ENCODE measurements around the gene PHLPP1. TPM values are rescaled to one million over a fixed set of nuclear protein-coding genes. Genes with fewer than 3 reads are reported as not detected.

The PHLPP1 gene
- total RNA-seq, 1 donor from 2014 or later: 18.0 TPM

DNA sequence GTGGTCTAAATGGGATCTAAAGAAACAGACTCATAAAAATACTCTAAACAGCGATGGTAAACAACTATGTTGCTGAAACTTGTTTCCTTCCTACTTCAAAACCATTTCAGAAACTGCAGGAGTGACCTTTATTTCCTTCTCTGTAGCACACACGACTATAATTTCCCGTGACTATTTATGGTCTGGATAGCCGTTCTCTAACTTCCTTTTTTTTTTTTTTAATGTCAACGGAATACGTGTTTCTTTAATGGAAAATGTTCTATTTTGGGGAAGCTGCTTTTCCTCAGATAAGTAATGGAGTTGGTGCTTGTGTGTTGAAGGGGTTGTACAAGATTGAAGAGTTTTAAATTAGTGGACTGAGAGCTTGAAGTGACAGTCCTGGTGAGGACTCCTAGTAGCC, 224.1 kb downstream of the PHLPP1 start:
- no peak overlapping the region for H3K4me3 Mint-ChIP-seq (ENCODE audit: low read depth)
- H3K36me3 Mint-ChIP-seq (ENCODE audit: insufficient read depth): peaks cover 5% of the 10 kb centered on the region
- no peak for DNase-seq (ENCODE audit: low spot score, unreplicated experiment)
- no peak overlapping the region for H3K27ac Mint-ChIP-seq
- H3K4me1 Mint-ChIP-seq (ENCODE audit: low read depth): peaks cover 4% of the 10 kb centered on the region
- TF ChIP-seq, protein P1, sequence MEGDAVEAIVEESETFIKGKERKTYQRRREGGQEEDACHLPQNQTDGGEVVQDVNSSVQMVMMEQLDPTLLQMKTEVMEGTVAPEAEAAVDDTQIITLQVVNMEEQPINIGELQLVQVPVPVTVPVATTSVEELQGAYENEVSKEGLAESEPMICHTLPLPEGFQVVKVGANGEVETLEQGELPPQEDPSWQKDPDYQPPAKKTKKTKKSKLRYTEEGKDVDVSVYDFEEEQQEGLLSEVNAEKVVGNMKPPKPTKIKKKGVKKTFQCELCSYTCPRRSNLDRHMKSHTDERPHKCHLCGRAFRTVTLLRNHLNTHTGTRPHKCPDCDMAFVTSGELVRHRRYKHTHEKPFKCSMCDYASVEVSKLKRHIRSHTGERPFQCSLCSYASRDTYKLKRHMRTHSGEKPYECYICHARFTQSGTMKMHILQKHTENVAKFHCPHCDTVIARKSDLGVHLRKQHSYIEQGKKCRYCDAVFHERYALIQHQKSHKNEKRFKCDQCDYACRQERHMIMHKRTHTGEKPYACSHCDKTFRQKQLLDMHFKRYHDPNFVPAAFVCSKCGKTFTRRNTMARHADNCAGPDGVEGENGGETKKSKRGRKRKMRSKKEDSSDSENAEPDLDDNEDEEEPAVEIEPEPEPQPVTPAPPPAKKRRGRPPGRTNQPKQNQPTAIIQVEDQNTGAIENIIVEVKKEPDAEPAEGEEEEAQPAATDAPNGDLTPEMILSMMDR (IDR thresholded peaks at IDR 0.05; ENCODE audit: unreplicated experiment): no peak
- H3K27me3 Mint-ChIP-seq: no peaks in the 10 kb centered on the region
- H3K9me3 Mint-ChIP-seq (ENCODE audit: low read depth): no peaks in the 10 kb centered on the region

DNA sequence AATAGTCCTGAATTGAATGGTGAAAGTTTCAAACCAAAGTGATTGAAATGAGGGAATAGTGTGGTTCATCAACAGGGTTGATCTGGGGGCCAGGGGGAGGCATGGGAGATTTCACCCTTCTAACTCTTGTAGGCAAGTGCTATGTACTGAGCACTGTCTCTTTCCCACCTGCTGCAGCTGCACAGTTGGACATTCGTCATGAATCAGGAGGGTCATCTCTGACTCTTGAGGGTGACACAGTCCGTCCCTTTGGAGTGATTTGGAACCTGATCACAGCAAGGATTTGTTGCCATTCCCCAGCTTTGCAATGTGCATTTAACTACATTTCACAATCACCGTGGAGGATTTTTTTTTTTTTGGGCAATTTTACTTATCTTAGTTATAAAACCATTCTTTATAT, 224.6 kb downstream of the PHLPP1 start:
- Mint-ChIP-seq H3K27me3 (no peaks in the 10 kb centered on the region), H3K36me3 (ENCODE audit: insufficient read depth) (peaks cover 5% of the 10 kb centered on the region), H3K4me3 (ENCODE audit: low read depth) (no peak overlapping the region), H3K4me1 (ENCODE audit: low read depth) (peaks cover 4% of the 10 kb centered on the region), H3K9me3 (ENCODE audit: low read depth) (no peaks in the 10 kb centered on the region), H3K27ac (no peak overlapping the region)
- TF ChIP-seq, protein P1 (IDR thresholded peaks at IDR 0.05; ENCODE audit: unreplicated experiment): no peak
- no peak for DNase-seq (ENCODE audit: low spot score, unreplicated experiment)

DNA sequence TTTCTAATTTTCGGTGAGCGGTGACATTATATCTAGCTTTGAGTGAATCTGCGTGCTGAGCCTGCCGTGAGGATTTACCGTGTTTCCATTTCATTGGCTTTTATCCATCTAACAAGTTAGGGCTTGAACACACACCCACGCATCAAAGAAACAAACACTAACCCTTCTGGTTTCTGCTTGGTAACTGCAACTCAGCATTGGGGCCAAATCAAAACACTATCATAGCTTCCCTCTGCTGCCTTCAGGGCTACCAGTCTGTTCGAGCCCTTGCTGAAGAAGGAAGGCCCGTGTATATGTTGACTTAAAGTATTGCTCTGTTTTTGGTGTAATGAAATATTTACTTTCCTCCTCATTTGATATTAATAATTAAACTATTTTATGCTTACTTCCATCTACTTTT, 227.2 kb downstream of the PHLPP1 start:
- H3K4me1 Mint-ChIP-seq (ENCODE audit: low read depth): no peaks in the 10 kb centered on the region
- TF ChIP-seq, protein P1 (IDR thresholded peaks at IDR 0.05; ENCODE audit: unreplicated experiment): no peak
- no peak for DNase-seq (ENCODE audit: low spot score, unreplicated experiment)
- no peaks in the 10 kb centered on the region for H3K9me3 Mint-ChIP-seq (ENCODE audit: low read depth)
- no peak overlapping the region for H3K27ac Mint-ChIP-seq
- peaks cover 6% of the 10 kb centered on the region for H3K36me3 Mint-ChIP-seq (ENCODE audit: insufficient read depth)
- no peak overlapping the region for H3K4me3 Mint-ChIP-seq (ENCODE audit: low read depth)
- H3K27me3 Mint-ChIP-seq: no peaks in the 10 kb centered on the region

DNA sequence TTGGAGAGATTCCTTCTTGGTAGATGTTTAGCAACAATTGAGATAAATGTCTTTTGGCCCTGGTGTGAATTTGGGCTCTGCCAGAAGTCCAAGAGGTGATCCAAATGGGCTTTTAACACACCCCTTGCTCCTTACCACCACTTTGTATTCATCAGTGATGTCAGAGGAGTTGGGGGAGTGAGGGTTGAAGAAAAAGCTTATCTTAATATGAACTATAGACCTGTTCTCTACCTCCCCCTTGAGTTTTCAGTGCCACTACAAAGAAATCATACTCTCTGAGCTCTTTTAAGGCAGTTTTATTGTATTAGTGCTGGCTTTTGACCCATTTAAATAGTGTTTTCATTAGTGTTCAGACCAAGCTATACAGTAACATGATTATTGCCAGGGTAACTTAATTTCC, 229.1 kb downstream of the PHLPP1 start:
- no peak overlapping the region for H3K4me3 Mint-ChIP-seq (ENCODE audit: low read depth)
- no peak for DNase-seq (ENCODE audit: low spot score, unreplicated experiment)
- peaks cover 2% of the 10 kb centered on the region for H3K4me1 Mint-ChIP-seq (ENCODE audit: low read depth)
- TF ChIP-seq, protein P1 (IDR thresholded peaks at IDR 0.05; ENCODE audit: unreplicated experiment): no peak
- H3K27me3 Mint-ChIP-seq: no peaks in the 10 kb centered on the region
- no peak overlapping the region for H3K27ac Mint-ChIP-seq
- H3K9me3 Mint-ChIP-seq (ENCODE audit: low read depth): no peaks in the 10 kb centered on the region
- peaks cover 9% of the 10 kb centered on the region for H3K36me3 Mint-ChIP-seq (ENCODE audit: insufficient read depth)

DNA sequence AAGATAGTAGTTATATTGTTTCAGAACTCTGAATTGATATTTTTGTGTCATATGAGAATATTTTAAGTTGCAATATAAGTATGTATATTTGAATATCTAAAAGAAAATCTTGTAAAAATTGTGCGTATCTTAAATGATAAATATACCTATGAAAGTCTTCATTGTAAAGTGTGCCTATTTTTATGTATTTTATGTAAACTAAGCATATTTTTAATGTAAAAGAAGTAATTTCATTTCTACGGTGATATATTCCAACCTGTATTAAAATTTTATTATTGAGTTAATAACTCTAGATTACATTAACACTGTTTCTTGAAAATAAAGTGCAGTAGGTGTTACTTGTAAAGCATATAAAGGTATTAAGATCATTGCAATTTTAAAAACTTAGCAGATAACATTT, 233.4 kb downstream of the PHLPP1 start:
- H3K27ac Mint-ChIP-seq: no peak overlapping the region
- TF ChIP-seq, protein P1 (IDR thresholded peaks at IDR 0.05; ENCODE audit: unreplicated experiment): no peak
- H3K4me3 Mint-ChIP-seq (ENCODE audit: low read depth): no peak overlapping the region
- peaks cover 11% of the 10 kb centered on the region for H3K36me3 Mint-ChIP-seq (ENCODE audit: insufficient read depth)
- no peak for DNase-seq (ENCODE audit: low spot score, unreplicated experiment)
- H3K27me3 Mint-ChIP-seq: no peaks in the 10 kb centered on the region
- peaks cover 3% of the 10 kb centered on the region for H3K9me3 Mint-ChIP-seq (ENCODE audit: low read depth)
- H3K4me1 Mint-ChIP-seq (ENCODE audit: low read depth): peaks cover 11% of the 10 kb centered on the region
